ENCODE measurements around the gene CENPS.
"Not testable (repeated sequence)": the region's sequence is repeated elsewhere in the genome, so short reads cannot be mapped to it uniquely, and the experiment has no call there.

The CENPS gene

DNA sequence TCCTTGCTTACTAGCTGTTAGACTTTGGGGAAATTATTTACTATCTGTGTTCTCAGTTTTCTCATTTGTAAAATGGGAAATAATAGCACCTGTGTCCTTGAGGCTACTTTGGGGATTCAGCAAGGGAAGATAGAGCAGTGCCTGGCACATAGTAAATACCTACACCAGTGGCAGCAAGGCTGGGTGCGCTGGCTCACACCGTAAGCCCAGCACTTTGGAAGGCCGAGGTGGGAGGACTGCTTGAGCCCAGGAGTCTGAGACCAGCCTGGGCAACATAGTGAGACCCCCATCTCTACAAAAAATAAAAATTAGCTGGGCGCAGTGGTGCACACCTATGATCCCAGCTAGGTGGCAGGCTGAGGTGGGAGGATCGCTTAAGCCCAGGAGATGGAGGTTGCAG is 8.6 kb upstream of the CENPS start:
- DNase-seq = no peak

DNA sequence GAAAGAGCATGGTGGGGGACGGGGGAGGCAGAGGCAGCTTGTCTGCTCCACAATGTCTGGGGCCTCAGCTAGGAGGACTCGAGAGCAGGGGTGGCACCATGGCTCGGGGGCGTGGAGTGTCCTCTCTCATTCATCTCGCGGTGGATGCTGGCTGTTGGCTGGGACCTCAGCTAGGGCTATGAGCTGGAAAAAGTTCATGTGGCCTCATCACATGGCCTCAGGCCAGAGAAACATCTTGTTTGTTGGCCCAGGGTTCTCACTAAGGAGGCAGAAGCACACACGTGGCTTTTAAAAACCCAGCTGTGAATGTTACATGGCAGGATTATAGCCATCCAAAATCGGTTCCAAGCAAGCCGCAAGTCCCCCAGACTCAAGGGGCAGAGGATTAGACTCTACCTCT is 6.2 kb upstream of the CENPS start:
- DNase-seq = no peak

DNA sequence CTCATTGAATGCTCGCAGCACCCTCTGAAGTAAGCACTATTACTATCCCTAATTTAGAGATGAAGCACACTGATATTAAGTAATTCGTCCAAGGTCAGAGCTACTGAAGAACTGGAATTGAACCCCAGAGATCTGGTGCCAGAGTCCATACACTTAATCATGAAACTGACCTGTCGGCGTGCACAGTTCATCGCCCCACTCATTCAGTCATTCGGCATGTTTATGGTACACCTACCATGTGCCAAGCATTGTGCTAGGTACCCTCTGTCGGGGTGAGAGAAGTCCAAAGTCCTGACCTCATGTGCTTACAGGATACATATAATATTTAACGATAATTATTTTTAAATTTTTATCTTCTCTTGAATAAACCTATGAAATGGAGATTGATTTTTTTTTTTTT is 5.6 kb upstream of the CENPS start:
- DNase-seq = no peak

DNA sequence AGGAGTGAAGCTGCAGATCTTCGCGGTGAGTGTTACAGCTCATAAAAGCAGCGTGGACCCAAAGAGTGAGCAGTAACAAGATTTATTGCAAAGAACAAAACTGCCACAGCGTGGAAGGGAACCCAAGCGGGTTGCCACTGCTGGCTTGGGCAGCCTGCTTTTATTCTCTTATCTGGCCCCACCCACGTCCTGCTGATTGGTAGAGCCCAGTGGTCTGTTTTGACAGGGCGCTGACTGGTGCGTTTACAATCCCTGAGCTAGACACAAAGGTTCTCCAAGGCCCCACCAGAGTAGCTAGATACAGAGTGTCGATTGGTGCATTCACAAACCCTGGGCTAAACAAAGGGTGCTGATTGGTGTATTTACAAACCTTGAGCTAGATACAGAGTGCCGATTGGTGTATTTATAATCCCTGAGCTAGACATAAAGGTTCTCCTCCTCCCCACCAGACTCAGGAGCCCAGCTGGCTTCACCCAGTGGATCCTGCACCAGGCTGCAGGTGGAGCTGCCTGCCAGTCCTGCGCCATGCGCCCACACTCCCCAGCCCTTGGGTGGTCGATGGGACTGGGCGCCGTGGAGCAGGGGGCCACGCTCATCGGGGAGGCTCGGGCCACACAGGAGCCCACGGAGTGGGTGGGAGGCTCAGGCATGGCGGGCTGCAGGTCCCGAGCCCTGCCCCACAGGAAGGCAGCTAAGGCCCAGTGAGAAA is 4.3 kb upstream of the CENPS start:
- not testable (repeated sequence) for DNase-seq

DNA sequence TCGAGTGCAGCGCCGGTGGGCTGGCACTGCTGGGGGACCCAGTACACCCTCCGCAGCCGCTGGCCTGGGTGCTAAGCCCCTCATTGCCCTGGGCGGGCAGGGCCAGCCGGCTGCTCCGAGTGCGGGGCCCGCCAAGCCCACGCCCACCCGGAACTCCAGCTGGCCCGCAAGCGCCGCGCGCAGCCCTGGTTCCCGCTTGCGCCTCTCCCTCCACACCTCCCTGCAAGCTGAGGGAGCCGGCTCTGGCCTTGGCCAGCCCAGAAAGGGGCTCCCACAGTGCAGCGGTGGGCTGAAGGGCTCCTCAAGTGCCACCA is 3.7 kb upstream of the CENPS start:
- DNase-seq = not testable (repeated sequence)

DNA sequence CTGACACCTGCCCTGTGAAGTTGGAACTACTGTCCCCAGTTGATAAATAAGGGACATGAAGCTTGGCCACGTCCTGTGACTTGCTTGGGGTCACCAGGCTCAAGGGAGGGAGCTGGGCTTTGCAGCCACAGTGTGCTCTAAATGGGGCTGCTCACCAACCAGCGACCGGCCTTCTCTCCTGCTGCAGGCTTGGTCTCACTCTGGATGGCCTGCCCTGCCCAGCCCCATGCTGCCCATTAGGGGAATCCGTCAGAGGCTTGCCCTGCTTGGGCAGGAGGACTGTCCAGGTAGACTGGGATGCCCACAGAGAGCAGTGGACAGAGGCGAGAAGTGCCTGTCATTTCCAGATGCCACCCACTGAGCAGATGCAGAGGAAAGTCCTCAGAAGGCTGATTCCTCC is 1.2 kb upstream of the CENPS start:
- no peak for DNase-seq

DNA sequence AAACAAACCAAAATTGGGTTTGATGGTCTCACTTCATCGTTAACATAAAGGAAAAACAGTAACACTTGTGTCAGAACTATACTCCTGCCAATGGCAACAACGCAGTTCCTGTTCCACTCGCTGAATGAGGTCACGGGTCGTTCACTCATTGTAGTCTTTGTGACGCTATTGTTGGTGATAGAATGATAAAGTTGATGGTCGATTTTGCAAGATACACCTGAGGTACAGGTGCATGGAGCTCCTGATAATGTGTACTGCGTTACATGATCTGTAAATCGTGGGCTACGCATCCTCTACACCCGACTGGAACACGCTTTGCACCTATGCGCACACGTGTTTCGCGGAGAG is 391 bp upstream of the CENPS start:
- no peak for DNase-seq

DNA sequence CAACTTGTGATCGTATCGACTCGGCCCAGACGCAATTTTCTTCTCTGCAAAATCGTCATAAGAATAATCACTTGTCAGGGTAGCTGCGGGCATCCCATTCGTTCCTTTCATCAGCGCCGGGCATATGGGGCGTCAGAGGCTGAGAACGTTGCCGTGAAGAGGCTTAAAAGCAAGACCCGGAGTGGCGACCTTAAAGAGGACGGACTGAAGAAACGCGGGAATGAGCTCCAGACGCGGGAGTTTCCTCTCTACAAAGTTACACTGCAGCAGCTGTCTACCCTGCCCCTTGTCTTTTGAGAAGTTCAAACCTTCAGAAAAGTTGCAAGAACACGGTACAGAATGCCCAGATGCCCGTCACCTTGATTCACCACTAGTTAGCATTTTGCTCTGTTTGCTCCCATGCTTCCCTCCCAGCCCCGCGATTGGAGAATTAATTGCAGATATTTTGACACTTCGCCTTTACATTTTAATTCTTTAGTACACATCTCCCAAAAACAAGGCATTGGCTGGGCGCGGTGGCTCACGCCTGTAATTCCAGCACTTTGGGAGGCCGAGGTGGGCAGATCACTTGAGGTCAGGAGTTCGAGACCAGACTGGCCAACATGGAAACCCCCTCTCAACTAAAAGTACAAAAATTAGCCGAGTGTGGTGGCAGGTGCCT is 967 bp downstream of the CENPS start:
- DNase-seq = no peak

DNA sequence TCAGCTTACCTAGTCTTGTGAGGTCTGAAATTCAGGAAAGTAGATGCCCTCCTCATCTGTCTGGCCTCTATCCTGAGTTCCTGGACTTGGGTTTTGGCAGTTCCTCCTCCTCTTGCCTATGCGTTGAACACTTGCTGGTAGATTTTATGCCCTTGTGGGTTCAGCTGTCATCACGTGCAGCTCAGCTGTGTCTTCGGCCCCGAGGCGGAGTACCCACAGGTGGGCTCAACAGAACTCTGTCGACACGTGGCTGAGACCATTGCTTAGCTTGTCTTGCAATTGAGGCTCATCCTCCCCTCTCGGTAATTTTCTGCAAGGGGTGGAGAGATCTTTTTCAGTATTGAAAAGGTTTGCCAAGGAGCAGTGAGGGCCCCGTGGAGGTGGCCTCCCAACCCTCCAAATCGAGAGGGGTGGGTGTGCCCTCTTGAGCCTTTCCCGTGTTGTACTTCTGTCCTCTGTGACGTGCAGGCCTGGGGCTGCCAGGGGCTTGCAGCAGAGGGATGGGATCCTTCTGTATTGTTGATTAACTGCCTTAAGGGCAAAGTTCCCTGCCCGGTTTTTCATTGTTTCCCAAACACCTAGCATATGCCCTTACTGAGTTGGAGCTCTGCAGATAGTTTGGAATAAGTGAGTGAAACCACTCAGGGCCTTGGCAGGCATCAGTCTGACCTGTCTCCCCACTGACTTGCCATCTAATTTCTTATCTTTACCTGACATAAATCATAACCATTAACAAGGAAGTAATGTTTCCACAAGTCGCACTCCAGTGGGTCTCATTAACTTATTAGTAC is 2.9 kb downstream of the CENPS start:
- DNase-seq = no peak

DNA sequence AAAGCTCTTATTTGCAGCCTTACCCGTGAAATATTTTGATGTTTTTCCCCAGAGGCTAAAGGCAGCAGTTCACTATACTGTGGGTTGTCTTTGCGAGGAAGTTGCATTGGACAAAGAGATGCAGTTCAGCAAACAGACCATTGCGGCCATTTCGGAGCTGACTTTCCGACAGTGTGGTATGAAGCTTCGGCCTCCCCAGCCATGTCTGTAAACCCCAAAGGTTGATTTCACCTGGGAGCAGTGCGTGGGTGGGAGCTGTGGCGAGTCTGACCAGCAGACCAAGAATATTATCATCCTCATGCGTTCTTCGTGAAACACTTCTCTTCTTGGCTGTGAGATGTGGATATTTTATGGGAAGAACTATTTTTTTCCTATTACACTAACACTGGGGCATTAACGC is 3.6 kb downstream of the CENPS start:
- DNase-seq = no peak

DNA sequence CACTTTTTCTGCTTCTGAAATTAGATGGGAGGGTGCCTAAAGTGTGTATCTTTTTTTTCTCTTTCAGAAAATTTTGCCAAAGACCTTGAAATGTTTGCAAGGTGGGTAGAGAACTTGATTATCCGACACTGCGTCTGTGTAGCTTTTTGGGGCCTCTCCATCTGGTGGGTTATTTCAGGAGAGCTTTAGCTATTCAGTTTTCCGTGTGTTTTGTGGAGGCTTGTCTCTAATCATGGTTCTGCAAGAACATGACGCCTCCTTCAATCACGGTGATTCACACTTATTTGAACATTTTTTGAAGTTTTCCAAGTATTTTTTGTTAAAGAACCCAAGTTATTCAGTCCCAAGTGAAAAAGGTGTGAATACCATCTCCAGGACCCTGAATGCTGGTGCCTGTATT is 4.4 kb downstream of the CENPS start:
- no peak for DNase-seq

DNA sequence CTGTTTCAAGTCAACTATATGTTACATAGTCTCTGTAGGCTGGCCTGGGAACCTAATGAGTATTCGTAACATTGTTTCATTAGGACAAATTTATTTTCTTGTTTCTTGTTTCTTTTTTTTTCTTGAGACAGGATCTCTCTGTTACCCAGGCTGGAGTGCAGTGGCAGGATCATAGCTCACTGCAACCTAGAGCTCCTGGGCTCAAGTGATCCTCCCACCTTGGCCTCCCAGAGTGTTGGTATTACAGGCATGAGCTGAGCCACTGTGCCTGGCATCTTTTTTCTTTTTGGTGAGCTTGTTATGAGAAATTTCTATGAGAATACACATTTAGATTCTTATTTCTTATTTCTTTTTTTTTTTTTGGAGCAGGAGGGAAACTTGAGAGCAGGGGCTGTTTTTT is 6.8 kb downstream of the CENPS start:
- DNase-seq = no peak

DNA sequence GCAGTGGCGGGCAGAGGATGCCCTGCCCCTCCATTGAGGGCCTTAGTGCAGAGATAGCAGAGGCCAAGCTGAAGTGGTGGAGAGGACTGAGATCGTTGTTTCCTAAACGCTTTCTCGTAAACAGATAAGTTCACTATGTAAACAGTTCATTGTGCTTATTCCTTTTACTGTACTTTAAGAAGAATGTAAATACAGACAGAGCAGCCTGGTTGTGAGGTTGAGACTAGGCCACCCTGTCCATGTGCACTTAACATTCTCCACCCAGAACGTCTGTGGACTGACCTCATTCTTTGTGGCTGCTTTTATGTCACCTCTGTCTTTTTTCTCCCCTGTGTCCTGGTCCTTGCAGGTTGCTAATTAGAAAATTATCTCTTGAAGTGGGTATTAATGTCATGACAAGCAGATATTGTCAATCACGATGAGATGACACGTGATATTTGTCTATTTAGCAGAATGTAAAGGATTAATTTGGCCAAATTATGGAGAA is 8.5 kb downstream of the CENPS start:
- DNase-seq = no peak

DNA sequence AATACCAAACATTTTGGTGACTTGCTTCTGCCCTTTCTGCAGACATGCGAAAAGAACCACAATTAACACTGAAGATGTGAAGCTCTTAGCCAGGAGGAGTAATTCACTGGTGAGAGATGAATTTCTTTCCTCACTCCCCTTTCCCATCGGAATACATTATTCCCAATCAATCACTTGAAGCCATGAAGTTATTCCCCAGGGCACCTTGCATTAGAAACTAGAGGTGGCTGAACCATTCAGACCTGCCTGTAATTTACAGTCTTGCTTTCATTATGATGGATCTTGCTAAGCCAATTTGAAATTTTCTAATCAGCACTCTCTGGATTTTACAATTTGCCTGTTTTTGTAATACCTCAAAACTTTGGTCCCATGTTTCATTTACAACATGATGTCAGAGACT is 10.1 kb downstream of the CENPS start:
- no peak for DNase-seq

DNA sequence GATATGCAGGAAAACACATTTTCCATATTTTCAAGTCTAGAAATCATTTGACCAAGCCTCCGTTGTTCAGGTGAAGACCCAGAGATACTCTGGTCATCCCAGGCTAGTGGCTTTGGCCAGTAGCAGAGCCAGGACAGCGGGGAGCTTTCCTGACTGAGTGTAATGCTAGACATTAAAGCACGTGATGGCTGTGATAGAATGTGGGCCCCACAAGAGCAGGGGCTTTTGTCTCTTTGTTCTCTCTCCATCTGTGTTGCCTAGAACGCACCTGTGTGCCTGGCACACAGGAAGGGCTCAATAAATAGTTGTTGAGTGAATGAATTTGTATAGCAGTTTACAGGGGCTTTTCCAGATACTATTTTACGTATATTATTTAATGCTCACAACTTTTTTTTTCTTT is 10.6 kb downstream of the CENPS start:
- no peak for DNase-seq

DNA sequence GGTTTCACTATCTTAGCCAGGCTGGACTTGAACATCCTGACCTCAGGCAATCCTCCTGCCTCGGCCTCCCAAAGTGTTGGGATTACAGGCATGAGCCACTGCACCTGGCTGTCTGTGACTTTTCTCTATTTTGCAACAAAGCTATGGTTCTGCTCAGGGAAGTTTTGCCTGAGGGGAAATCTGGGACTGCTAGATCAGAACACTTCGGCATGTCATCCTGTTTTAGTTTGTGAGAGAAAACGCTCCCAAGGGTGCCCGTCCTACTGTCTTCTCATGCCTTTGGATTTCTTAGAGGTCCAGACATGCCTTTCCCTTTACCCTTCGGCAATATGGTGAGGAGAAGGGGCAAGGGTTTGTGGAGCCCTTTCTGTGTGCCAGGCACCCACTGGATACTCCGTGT is 14.0 kb downstream of the CENPS start:
- DNase-seq = no peak

DNA sequence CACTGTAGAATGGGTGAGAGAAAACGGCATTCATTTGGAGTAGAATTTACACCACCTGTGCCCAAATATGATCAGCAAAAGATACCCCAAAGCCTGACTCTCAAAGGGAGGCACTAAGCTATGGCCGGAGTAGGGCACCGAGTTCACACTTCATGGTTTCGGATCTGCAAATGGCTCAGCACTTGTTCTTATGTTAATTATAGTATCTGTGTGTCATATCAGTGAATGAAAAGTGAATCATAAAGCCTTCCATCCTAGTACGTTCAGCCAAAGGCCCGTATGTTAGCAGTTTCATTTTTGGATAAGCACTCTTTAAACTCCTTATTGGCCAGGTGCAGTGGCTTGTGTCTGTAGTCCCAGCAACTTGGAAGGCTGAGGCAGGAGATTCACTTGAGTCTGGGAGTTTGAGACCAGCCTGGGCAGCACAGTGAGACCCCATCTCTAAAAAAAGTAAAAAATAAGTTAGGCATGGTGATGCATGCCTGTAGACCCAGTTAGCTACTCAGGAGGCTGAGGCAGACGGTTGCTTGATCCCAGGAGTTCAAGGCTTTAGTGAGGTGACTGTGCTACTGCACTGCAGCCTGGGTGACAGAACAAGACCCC is 14.7 kb downstream of the CENPS start:
- DNase-seq = no peak

DNA sequence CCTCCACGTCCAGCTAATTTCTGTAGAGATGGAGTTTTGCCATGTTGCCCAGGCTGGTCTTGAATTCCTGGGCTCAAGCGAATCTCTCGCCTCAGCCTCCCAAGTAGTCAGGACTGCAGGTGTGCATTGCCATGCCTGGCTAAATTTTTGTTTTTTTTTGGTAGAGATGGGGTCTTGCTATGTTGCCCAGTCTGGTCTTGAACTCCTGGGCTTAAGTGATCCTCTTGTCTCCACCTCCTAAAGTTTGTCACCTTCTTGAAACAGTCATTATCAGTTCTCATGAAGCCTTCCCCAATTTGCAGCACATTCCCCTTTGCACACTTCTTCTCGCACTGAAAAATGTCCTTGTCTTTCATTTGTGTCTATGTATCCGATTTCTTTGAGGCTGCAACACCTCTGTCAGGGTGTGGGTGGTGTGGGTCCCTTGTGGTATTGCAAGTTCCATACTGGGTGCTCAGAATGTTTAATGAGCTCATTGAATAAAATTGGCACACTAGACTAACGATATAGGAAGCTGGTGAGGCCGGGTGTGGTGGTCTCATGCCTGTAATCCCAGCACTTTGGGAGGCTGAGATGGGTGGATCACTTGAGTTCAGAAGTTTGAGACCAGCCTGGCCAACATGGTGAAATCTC is 16.7 kb downstream of the CENPS start:
- DNase-seq = no peak

DNA sequence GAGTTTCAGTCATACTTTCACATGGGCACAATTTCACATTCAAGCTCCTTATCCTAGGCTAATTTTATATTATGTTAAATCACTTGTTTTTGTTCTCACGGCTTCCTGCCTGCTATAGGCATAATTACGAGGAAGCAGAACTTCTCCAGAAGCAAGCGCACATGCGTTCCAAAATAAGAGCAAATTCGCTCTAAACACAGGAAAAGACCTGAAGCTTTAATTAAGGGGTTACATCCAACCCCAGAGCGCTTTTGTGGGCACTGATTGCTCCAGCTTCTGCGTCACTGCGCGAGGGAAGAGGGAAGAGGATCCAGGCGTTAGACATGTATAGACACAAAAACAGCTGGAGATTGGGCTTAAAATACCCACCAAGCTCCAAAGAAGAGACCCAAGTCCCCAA is 19.5 kb downstream of the CENPS start, which contains the start of gene CORT:
CORT (plus strand) TSS at position 281 of the 400 bp plus-strand sequence. CDS start 193 bp downstream, outside the sequence.
- DNase-seq = no peak

DNA sequence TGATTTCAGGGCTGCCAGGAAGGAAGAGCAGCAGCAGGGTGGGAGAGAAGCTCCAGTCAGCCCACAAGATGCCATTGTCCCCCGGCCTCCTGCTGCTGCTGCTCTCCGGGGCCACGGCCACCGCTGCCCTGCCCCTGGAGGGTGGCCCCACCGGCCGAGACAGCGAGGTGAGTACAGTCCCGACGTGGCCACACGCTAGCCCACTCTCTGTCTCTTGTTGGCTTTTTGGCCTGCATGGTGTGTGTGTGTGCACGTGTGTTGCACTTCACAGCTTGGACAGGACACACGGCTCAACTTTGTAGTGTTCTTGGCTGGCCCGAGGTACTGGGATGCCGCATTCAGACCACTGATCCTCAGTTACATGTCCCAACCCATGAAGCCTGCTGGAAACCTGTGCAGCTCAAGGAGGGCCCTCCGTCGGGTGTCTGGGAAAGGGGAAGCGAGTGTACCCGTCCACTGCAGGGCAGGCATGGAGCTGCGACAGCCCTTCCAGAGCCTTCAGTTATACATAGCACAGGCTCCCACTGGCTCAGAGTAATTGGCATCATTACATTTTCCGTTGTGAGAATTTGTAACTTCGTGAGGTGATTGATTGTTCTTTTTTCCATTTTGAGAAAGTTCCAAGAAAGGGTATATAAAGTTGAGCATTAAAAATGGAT is 20.1 kb downstream of the CENPS start:
- DNase-seq = no peak

DNA sequence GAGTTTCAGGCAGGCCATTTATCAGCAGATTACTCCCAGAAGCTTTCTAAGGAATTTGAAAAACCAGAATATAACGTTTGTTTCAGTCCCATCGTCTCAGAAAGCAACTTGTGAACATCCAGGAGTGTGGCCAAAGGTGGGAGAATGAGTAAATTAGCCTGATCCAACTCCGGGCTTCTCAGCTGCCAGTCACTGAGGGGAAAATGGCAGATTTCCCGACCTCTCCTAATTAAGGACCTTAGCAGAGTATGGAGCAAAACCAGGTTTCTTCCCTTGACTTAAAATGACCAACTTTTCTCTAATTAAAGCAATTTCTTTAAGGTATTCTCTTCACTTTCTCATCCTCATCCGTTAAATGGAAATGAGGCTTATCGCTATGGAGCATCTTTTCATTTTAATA is 20.6 kb downstream of the CENPS start:
- no peak for DNase-seq

DNA sequence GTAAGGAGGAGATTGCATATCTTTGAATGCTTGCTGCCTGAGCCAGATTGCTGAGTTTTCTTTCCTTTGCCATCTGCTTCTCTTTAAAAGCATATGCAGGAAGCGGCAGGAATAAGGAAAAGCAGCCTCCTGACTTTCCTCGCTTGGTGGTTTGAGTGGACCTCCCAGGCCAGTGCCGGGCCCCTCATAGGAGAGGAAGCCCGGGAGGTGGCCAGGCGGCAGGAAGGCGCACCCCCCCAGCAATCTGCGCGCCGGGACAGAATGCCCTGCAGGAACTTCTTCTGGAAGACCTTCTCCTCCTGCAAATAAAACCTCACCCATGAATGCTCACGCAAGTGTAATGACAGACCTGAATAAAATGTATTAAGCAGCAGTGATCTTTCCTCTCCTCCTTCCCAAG is 21.1 kb downstream of the CENPS start:
- no peak for DNase-seq

DNA sequence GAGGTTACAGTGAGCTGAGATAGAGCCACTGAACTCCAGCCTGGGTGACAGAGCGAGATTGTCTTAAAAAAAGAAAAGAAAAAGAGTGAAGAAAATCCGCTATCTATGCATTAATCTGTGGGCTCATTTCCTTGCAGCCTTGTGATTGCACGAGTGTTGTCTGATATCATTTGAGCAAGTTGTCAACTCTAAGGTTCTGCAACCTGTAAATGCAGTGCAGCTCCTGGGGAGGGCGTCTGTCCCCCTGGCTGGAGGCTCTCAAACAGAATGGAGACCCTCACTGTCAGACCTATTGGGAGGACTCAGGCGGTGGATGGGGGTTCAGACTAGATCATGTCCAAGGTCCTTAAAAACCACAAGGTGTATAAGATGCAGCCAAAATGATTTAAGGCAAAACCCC is 25.8 kb downstream of the CENPS start:
- no peak for DNase-seq
